Endothelial cell (in vitro differentiated cells): ENCODE data around the gene MICALL2. TPM values are rescaled to one million over a fixed set of nuclear protein-coding genes. Genes with fewer than 3 reads are reported as not detected.

ENCODE experiments used
- DNase-seq: peaks from one replicate; pipeline ENCODE4 v3.0.0; 2021; ENCODE audit warnings: low spot score
- H3K27ac Mint-ChIP-seq: one replicate; pipeline ENCODE4 v1.8.0; 2021; ENCODE audit warnings: mixed read lengths, inconsistent platforms; ENCODE audit not compliant: unreplicated experiment
- H3K27me3 Mint-ChIP-seq: one replicate; pipeline ENCODE4 v1.8.0; 2021; ENCODE audit warnings: mild to moderate bottlenecking, moderate library complexity, mixed read lengths, inconsistent platforms; ENCODE audit not compliant: unreplicated experiment
- H3K36me3 Mint-ChIP-seq: one replicate; pipeline ENCODE4 v1.8.0; 2021; ENCODE audit warnings: mild to moderate bottlenecking, low read depth, mixed read lengths, inconsistent platforms; ENCODE audit not compliant: unreplicated experiment
- H3K4me1 Mint-ChIP-seq: one replicate; pipeline ENCODE4 v1.8.0; 2021; ENCODE audit warnings: mild to moderate bottlenecking, mixed read lengths, inconsistent platforms; ENCODE audit not compliant: unreplicated experiment
- H3K4me3 Mint-ChIP-seq: one replicate; pipeline ENCODE4 v1.8.0; 2021; ENCODE audit warnings: mild to moderate bottlenecking, mixed read lengths, inconsistent platforms; ENCODE audit not compliant: unreplicated experiment
- H3K9me3 Mint-ChIP-seq: one replicate; pipeline ENCODE4 v1.8.0; 2021; ENCODE audit warnings: mixed read lengths, inconsistent platforms; ENCODE audit not compliant: unreplicated experiment
- total RNA-seq: library from RNA; stranded (reverse); fragmentation: NEBNext Ultra II Directional; extraction: Animal tissue kit (Norgen Biotek cat#: 25700); gene quantifications from one replicate; pipeline ENCODE4 v1.2.1, GENCODE V29; 2021; ENCODE audit not compliant: unreplicated experiment
- TF ChIP-seq, protein P1 (sequence below): fragments of 200-600 bp; sonication (generic); IDR thresholded peaks from one replicate; pipeline ENCODE4 v1.5.0; 2021; ENCODE audit warnings: antibody characterized with exemption; ENCODE audit not compliant: unreplicated experiment

Gene MICALL2
- total RNA-seq, 1 donor from 2014 or later: 25.0 TPM

DNA sequence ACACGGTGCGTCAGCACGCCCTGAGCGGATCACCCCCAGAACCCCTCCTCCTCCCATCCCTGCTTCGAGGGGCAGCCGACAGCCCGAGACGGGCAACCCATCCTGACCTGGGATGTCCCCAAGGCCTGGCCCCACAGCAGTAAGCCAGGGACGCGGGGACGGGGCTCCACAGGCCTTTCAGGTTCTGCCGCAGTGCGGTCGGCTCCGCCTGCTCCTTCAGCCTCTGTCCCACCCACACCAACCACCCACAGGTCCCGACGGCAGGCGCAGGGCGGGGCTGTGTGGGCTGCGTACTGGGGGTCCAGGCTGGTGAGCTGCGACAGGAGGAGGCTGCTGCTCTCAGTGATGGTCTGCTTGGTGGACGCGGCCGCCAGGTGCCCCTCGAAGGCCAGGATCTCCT lies 28.2 kb upstream of the MICALL2 start:
- no peak overlapping the region for H3K4me3 Mint-ChIP-seq
- H3K36me3 Mint-ChIP-seq: peaks cover 47% of the 10 kb centered on the region
- H3K27ac Mint-ChIP-seq: no peak overlapping the region
- TF ChIP-seq, protein P1, sequence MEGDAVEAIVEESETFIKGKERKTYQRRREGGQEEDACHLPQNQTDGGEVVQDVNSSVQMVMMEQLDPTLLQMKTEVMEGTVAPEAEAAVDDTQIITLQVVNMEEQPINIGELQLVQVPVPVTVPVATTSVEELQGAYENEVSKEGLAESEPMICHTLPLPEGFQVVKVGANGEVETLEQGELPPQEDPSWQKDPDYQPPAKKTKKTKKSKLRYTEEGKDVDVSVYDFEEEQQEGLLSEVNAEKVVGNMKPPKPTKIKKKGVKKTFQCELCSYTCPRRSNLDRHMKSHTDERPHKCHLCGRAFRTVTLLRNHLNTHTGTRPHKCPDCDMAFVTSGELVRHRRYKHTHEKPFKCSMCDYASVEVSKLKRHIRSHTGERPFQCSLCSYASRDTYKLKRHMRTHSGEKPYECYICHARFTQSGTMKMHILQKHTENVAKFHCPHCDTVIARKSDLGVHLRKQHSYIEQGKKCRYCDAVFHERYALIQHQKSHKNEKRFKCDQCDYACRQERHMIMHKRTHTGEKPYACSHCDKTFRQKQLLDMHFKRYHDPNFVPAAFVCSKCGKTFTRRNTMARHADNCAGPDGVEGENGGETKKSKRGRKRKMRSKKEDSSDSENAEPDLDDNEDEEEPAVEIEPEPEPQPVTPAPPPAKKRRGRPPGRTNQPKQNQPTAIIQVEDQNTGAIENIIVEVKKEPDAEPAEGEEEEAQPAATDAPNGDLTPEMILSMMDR: no peak
- no peaks in the 10 kb centered on the region for H3K4me1 Mint-ChIP-seq
- DNase-seq: no peak
- H3K27me3 Mint-ChIP-seq: peaks cover 15% of the 10 kb centered on the region
- H3K9me3 Mint-ChIP-seq: no peaks in the 10 kb centered on the region

DNA sequence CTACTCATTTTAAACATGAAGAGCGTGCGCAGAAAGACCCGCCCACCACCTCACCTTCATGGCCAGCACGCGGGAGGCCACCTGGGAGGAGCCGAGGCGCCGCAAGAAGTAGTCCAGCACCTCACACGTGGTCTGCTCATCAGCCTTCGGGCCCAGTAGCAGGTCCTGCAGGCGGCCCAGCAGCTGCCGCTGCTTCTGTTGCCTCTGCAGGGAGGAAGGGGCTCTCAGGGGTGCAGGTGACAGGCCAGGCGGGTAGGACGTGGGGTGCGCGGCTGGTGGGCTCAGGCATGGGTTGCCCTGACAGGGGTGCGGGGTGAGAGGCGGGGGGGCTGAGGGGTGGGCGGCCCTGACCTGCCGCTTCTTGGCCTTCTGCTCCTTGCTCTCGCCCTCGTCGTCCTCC lies 27.3 kb upstream of the MICALL2 start:
- TF ChIP-seq, protein P1: no peak
- H3K27me3 Mint-ChIP-seq: peaks cover 10% of the 10 kb centered on the region
- no peaks in the 10 kb centered on the region for H3K4me1 Mint-ChIP-seq
- no peaks in the 10 kb centered on the region for H3K9me3 Mint-ChIP-seq
- H3K27ac Mint-ChIP-seq: no peak overlapping the region
- H3K36me3 Mint-ChIP-seq: peaks cover 38% of the 10 kb centered on the region
- DNase-seq: no peak
- no peak overlapping the region for H3K4me3 Mint-ChIP-seq

DNA sequence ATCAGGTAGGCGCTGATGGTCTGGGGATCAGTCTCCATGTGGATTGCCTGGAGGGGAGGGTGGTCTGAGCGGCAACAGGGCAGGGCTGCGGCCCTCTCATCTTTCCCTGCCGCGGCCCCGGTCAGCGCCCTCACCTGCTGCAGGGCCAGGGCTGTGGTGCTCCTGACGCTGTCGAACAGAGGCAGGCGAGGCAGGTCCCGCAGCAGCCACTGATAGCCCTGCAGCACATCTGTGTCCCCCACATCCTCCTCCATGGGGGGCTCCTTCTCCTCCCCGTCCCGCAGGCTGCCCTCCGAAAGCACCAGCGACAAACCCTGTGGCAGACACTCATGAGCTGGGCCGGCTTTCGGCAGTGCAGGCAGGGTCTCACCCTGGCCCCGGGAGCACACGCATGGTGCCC lies 25.9 kb upstream of the MICALL2 start:
- H3K36me3 Mint-ChIP-seq: peaks cover 27% of the 10 kb centered on the region
- H3K27ac Mint-ChIP-seq: no peak overlapping the region
- DNase-seq: no peak
- H3K9me3 Mint-ChIP-seq: no peaks in the 10 kb centered on the region
- peaks cover 4% of the 10 kb centered on the region for H3K27me3 Mint-ChIP-seq
- no peak overlapping the region for H3K4me3 Mint-ChIP-seq
- H3K4me1 Mint-ChIP-seq: no peaks in the 10 kb centered on the region
- TF ChIP-seq, protein P1: no peak

DNA sequence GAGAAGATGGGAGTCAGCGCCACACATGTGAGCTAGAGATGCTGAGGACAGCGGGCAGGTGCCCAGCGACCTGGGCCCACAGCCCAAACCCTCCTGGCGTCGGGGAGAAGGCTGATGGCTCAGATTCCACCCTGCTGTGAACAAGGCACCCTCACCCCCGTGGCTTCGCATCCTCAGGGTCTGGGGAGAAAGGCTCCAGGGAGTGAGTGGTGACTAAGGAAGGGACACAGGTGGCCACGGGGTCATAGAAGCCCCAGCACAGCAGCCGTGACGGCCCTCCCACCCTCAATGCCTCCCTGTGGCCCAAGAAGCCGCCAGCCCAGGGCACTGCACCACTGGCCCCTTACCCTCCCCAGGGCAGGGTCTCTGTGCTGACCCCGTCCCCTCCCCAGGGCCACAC lies 25.3 kb upstream of the MICALL2 start:
- no peaks in the 10 kb centered on the region for H3K9me3 Mint-ChIP-seq
- no peak overlapping the region for H3K4me3 Mint-ChIP-seq
- H3K36me3 Mint-ChIP-seq: peaks cover 22% of the 10 kb centered on the region
- DNase-seq: no peak
- no peak overlapping the region for H3K27ac Mint-ChIP-seq
- TF ChIP-seq, protein P1: no peak
- peaks cover 4% of the 10 kb centered on the region for H3K27me3 Mint-ChIP-seq
- H3K4me1 Mint-ChIP-seq: no peaks in the 10 kb centered on the region

DNA sequence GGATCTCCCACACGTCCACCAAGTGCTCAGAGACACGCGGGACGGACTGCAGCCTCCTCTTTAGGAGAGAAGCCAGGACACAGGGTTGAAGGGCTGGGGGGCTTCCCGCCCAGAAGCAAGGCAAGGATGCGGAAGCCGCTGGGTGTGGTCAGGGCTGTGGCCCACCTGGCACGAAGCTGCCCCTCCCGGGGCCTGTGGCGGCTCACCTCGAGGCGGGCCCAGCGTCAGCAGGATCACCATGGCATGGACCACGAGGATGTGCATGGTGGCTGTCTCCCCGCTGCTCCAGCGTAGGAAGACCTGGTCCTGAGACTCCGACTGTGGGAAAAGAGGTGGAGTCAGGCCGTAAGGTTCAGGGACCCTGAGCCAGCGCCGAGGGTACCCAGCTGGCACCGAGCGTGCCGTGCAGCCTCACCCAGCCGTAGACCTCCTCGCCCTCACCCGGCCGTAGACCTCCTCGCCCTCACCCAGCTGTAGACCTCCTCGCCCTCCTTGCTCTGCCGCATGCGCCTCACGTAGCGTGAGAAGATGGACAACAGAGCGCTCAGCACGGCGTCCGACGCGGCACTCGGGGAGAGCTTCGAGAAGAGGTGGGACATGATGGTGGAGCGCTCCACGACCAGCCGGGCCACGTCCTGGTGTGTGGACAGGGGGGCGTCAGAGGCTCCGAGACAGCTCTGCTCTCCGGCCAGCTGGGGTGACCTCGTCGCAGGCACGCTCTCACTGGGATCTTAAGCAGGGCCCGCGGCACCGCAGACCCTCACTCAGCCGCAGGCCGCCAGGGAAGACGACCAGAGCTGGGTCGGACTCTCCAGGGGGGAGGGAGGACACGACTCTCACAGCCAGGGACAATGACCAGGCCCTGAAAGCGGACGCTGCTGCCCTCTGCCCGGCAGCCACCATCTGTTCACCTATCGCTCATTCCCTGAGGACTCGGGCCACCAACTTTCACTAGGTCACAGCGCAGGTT lies 24.6 kb upstream of the MICALL2 start:
- Mint-ChIP-seq H3K36me3 (peaks cover 19% of the 10 kb centered on the region), H3K9me3 (no peaks in the 10 kb centered on the region), H3K27me3 (peaks cover 4% of the 10 kb centered on the region), H3K4me1 (no peaks in the 10 kb centered on the region), H3K4me3 (no peak overlapping the region), H3K27ac (no peak overlapping the region)
- TF ChIP-seq, protein P1: no peak
- no peak for DNase-seq
